HG02970 (cell line): Measurements from ENCODE around the gene LY9.
"Not testable (repeated sequence)": the region's sequence is repeated elsewhere in the genome, so short reads cannot be mapped to it uniquely, and the experiment has no call there.

ENCODE experiments used
- ATAC-seq: cut with Tn5 transposase; IDR thresholded peaks from one replicate; pipeline ENCODE4 v1.9.1; 2021; ENCODE audit warnings: mild to moderate bottlenecking, moderate library complexity, moderate number of reproducible peaks; ENCODE audit not compliant: unreplicated experiment, low FRiP score

LY9 gene

GRCh38 chr1:160772331-160772730 lies 23.6 kb upstream of the LY9 start:
- no peak for ATAC-seq

GRCh38 chr1:160773093-160773492 lies 22.9 kb upstream of the LY9 start:
- ATAC-seq: no peak

GRCh38 chr1:160774886-160775719 lies 20.9 kb upstream of the LY9 start:
- ATAC-seq: no peak

- ATAC-seq: no peak
Measured at GRCh38 chr1:160776178-160776577, 19.8 kb upstream of the LY9 start.

GRCh38 chr1:160777486-160778089 lies 18.4 kb upstream of the LY9 start:
- ATAC-seq: no peak

- no peak for ATAC-seq
Measured at GRCh38 chr1:160778976-160779375, 17.0 kb upstream of the LY9 start.

GRCh38 chr1:160779626-160780397 lies 16.2 kb upstream of the LY9 start:
- no peak for ATAC-seq

GRCh38 chr1:160780398-160780755 lies 15.6 kb upstream of the LY9 start:
- ATAC-seq: no peak

GRCh38 chr1:160781186-160781766 lies 14.7 kb upstream of the LY9 start:
- ATAC-seq: no peak

GRCh38 chr1:160781914-160782689 lies 13.9 kb upstream of the LY9 start:
- peak; percentile 73 for ATAC-seq

GRCh38 chr1:160782988-160783765 lies 12.8 kb upstream of the LY9 start:
- ATAC-seq: not testable (repeated sequence)

- peak; percentile 14 for ATAC-seq
Measured at GRCh38 chr1:160789051-160789701, 6.8 kb upstream of the LY9 start.

GRCh38 chr1:160789702-160790611 lies 6.0 kb upstream of the LY9 start:
- ATAC-seq: peak; percentile 74

GRCh38 chr1:160794376-160794775 lies 1.6 kb upstream of the LY9 start:
- no peak for ATAC-seq

GRCh38 chr1:160797271-160797709 lies 1.3 kb downstream of the LY9 start:
- no peak for ATAC-seq

- no peak for ATAC-seq
Measured at GRCh38 chr1:160797861-160798273, 1.9 kb downstream of the LY9 start.

GRCh38 chr1:160798439-160798838 lies 2.5 kb downstream of the LY9 start:
- ATAC-seq: no peak

GRCh38 chr1:160799641-160800040 lies 3.7 kb downstream of the LY9 start:
- no peak for ATAC-seq
